Stimulated activated naive B cell treated with anti-CD40 and anti-IgM and Interleukin-4, amounts not matched to agents 10 μg/mL and 1 μg/mL and 100 μg/mL, for 72 hours (primary cell): ENCODE measurements around the gene DCST1.

Source experiments
- ATAC-seq, 2 donors: fragments of 150-1000 bp; cut with Tn5 transposase; replicated peaks; 2 replicates each; pipeline ENCODE4 v1.10.0; 2021; ENCODE audit warnings: moderate library complexity in 1 of 2
- DNase-seq: peaks from one replicate; pipeline ENCODE4 v3.0.0; 2021
- H3K27ac Mint-ChIP-seq: one replicate; pipeline ENCODE4 v1.8.0; 2022; ENCODE audit warnings: mild to moderate bottlenecking, mixed read lengths
- H3K27me3 Mint-ChIP-seq, 2 donors: one replicate each; pipeline ENCODE4 v1.8.0; 2022; ENCODE audit warnings: mixed read lengths in 2 of 2
- H3K36me3 Mint-ChIP-seq, 2 donors: one replicate each; pipeline ENCODE4 v1.8.0; 2022; ENCODE audit warnings: mixed read lengths in 2 of 2, mild to moderate bottlenecking in 1 of 2
- H3K4me1 Mint-ChIP-seq, 2 donors: one replicate each; pipeline ENCODE4 v1.8.0; 2022; ENCODE audit warnings: mixed read lengths in 2 of 2, mild to moderate bottlenecking in 1 of 2
- H3K4me3 Mint-ChIP-seq, 2 donors: one replicate each; pipeline ENCODE4 v1.8.0; 2022; ENCODE audit warnings: mild to moderate bottlenecking in 2 of 2, mixed read lengths in 2 of 2, moderate library complexity in 1 of 2
- H3K9me3 Mint-ChIP-seq, 2 donors: one replicate each; pipeline ENCODE4 v1.8.0; 2022; ENCODE audit warnings: mixed read lengths in 2 of 2, mild to moderate bottlenecking in 1 of 2

DCST1 gene

GRCh38 chr1:155026588-155026987 is 7.0 kb upstream of the DCST1 start:
- H3K27ac Mint-ChIP-seq: no peak overlapping the region
- H3K27me3 Mint-ChIP-seq: no peaks in the 10 kb centered on the region
- DNase-seq (no peak), ATAC-seq (no peak)
- no peak overlapping the region for H3K4me3 Mint-ChIP-seq
- no peaks in the 10 kb centered on the region for H3K9me3 Mint-ChIP-seq
- H3K36me3 Mint-ChIP-seq: peaks cover 0 to 1% of the 10 kb centered on the region in 2 donors
- peaks cover 0 to 2% of the 10 kb centered on the region in 2 donors for H3K4me1 Mint-ChIP-seq

DNA sequence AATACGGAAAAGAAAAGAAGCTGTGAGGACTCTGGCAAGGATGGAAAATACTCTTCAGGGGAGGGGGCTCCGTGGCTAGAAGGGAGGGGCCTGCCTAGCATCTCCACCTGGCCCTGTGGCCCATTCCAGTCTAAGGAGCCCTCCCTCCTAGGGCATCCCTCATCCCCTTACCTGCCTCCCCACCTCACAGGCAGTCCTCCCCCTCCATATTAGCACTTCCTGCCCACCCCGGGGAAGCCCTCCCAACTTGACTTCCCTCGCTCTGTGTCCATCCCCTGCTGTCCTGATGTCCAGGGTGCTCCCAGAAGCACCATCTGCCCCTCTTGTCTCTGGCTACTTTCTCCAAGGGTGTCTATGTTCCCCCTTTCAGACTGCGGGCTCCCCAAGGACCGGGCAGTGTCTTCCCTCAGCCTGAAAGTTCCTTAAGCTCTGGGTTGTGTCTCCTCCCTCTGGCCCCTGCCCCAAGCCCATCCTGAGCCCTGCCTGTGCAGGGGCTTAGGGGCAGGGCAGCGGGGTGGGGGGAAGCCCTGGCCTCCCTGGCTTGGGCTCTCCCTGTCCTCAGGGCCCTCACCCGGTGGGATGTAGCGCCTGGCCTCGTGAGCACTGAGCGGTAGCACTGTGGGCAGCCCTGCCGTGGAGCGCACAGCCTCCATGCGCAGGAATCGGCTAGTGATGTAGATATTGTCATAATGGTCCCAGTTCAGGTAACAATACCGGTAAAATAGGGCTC is 3.9 kb upstream of the DCST1 start:
- ATAC-seq: no peak
- no peak for DNase-seq
- Mint-ChIP-seq H3K27me3 (peaks cover 0 to under 1% of the 10 kb centered on the region in 2 donors), H3K36me3 (no peaks in the 10 kb centered on the region), H3K9me3 (no peaks in the 10 kb centered on the region), H3K27ac (no peak overlapping the region), H3K4me1 (no peaks in the 10 kb centered on the region), H3K4me3 (no peak overlapping the region)

GRCh38 chr1:155030243-155030795 is 3.3 kb upstream of the DCST1 start:
- ATAC-seq (no peak), DNase-seq (no peak)
- Mint-ChIP-seq H3K4me3 (no peak overlapping the region), H3K36me3 (no peaks in the 10 kb centered on the region), H3K27me3 (peaks cover 0 to 4% of the 10 kb centered on the region in 2 donors), H3K9me3 (no peaks in the 10 kb centered on the region), H3K4me1 (no peaks in the 10 kb centered on the region), H3K27ac (no peak overlapping the region)

GRCh38 chr1:155030899-155031298 is 2.7 kb upstream of the DCST1 start:
- no peaks in the 10 kb centered on the region for H3K9me3 Mint-ChIP-seq
- H3K27ac Mint-ChIP-seq: no peak overlapping the region
- H3K4me3 Mint-ChIP-seq: no peak overlapping the region
- peaks cover 0 to 4% of the 10 kb centered on the region in 2 donors for H3K27me3 Mint-ChIP-seq
- ATAC-seq: no peak
- DNase-seq: no peak
- no peaks in the 10 kb centered on the region for H3K36me3 Mint-ChIP-seq
- H3K4me1 Mint-ChIP-seq: no peaks in the 10 kb centered on the region

GRCh38 chr1:155032886-155033285 is 738 bp upstream of the DCST1 start:
- ATAC-seq: no peak
- peaks cover 2 to 13% of the 10 kb centered on the region in 2 donors for H3K27me3 Mint-ChIP-seq
- H3K27ac Mint-ChIP-seq: no peak overlapping the region

GRCh38 chr1:155034318-155035208 is 939 bp downstream of the DCST1 start:
- Mint-ChIP-seq H3K9me3 (no peaks in the 10 kb centered on the region), H3K4me3 (no peak overlapping the region), H3K36me3 (no peaks in the 10 kb centered on the region), H3K27me3 (peaks cover 14 to 30% of the 10 kb centered on the region in 2 donors), H3K27ac (no peak overlapping the region), H3K4me1 (no peaks in the 10 kb centered on the region)
- DNase-seq (no peak), ATAC-seq (no peak)

More at GRCh38 chr1:155032886-155033285, 738 bp upstream of the DCST1 start:
- Mint-ChIP-seq H3K4me1 (no peaks in the 10 kb centered on the region), H3K9me3 (no peaks in the 10 kb centered on the region), H3K4me3 (no peak overlapping the region), H3K36me3 (no peaks in the 10 kb centered on the region)
- DNase-seq: no peak

DNA sequence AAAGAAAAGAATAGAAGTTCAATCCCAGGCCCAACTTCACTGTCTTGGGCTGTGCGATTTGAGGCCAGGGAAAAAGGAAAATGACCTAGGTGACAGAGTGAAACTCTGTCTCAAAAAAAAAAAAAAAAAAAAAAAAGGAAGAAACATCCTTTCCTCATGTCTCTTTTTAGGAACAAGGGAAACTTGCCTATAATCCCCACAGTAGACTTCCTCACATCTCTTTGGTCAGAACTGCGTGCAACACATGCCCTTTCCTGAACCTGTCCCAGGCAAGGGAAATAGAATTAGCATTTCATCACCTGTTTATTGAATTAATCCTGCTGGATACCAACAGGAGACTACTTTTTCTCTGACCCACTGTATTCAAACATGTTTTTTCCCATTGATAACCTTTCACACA is 2.3 kb downstream of the DCST1 start:
- Mint-ChIP-seq H3K9me3 (no peaks in the 10 kb centered on the region), H3K36me3 (no peaks in the 10 kb centered on the region), H3K27me3 (peaks cover 14 to 35% of the 10 kb centered on the region in 2 donors), H3K4me3 (no peak overlapping the region), H3K4me1 (no peaks in the 10 kb centered on the region), H3K27ac (no peak overlapping the region)
- no peak for DNase-seq
- no peak for ATAC-seq

DNA sequence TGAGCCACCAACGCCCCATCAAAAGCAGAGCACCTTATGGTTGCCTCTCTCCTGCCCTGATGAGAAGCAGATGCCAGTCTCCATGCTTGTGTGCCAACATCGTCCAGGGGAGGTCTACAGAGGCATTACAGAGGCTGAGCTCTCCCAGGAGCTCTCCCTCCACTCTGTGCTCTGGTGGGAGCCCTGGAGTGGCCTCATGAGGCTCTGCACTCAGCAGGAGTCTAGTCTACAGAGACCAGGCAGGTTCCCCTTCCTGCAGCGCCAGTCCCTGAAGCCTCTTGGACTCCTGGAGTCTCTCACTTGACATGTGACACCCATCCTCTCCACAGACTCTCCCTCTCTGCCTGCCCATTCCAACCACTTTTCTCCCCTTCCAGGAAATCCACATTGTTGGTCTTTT is 3.4 kb downstream of the DCST1 start:
- Mint-ChIP-seq H3K4me3 (no peak overlapping the region), H3K4me1 (no peaks in the 10 kb centered on the region), H3K9me3 (no peaks in the 10 kb centered on the region), H3K27me3 (peaks cover 14 to 37% of the 10 kb centered on the region in 2 donors), H3K27ac (no peak overlapping the region), H3K36me3 (no peaks in the 10 kb centered on the region)
- ATAC-seq (no peak), DNase-seq (no peak)

DNA sequence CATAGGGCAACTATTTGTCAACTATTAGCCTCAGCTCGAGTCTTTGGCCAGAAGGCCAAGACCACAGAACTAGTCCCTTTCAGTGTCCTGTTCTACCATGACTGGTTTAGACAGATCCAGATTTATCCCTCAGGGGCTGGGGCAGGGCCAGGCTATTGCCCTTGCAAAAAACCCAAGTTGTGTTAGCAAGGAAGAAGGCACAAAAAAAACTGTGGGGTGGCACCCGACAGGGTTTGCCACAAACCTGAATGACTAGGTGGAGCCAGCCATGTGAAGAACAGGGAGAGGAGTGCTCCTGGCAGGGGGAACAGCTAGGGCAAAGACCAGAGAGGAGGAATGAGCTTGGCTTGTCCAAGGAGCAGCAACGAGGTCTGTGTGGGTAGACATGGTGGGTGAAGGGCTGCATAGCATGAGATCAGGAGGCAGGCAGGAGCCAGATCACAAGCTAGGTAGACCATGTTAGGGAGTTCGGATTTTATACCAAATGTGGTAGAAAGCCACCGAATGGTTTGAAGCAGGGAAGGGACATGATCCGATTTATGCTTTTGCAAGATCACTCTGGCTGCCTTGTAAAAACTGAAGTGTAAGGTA is 4.3 kb downstream of the DCST1 start:
- ATAC-seq: no peak
- no peak overlapping the region for H3K27ac Mint-ChIP-seq
- no peaks in the 10 kb centered on the region for H3K4me1 Mint-ChIP-seq
- DNase-seq: no peak
- peaks cover 14 to 37% of the 10 kb centered on the region in 2 donors for H3K27me3 Mint-ChIP-seq
- no peak overlapping the region for H3K4me3 Mint-ChIP-seq
- H3K9me3 Mint-ChIP-seq: no peaks in the 10 kb centered on the region
- H3K36me3 Mint-ChIP-seq: no peaks in the 10 kb centered on the region

- no peak for ATAC-seq
- H3K36me3 Mint-ChIP-seq: no peaks in the 10 kb centered on the region
- no peak overlapping the region for H3K27ac Mint-ChIP-seq
- DNase-seq: no peak
- H3K4me3 Mint-ChIP-seq: no peak overlapping the region
- no peaks in the 10 kb centered on the region for H3K4me1 Mint-ChIP-seq
- H3K27me3 Mint-ChIP-seq: peaks cover 14 to 37% of the 10 kb centered on the region in 2 donors
- no peaks in the 10 kb centered on the region for H3K9me3 Mint-ChIP-seq
Measured at GRCh38 chr1:155038602-155039307, 5.1 kb downstream of the DCST1 start.

GRCh38 chr1:155039308-155039669 is 5.7 kb downstream of the DCST1 start:
- ATAC-seq (no peak), DNase-seq (no peak)
- no peak overlapping the region for H3K27ac Mint-ChIP-seq
- H3K9me3 Mint-ChIP-seq: no peaks in the 10 kb centered on the region
- H3K4me1 Mint-ChIP-seq: peaks cover 0 to under 1% of the 10 kb centered on the region in 2 donors
- H3K36me3 Mint-ChIP-seq: no peaks in the 10 kb centered on the region
- no peak overlapping the region for H3K4me3 Mint-ChIP-seq
- H3K27me3 Mint-ChIP-seq: peaks cover 14 to 37% of the 10 kb centered on the region in 2 donors

GRCh38 chr1:155040358-155041093 is 6.9 kb downstream of the DCST1 start:
- H3K27me3 Mint-ChIP-seq: peaks cover 14 to 33% of the 10 kb centered on the region in 2 donors
- no peak for ATAC-seq
- H3K27ac Mint-ChIP-seq: no peak overlapping the region

GRCh38 chr1:155042789-155043188 is 9.2 kb downstream of the DCST1 start:
- ATAC-seq (no peak), DNase-seq (no peak)
- H3K4me3 Mint-ChIP-seq: no peak overlapping the region
- peaks cover 14 to 25% of the 10 kb centered on the region in 2 donors for H3K27me3 Mint-ChIP-seq
- H3K27ac Mint-ChIP-seq: no peak overlapping the region
- no peaks in the 10 kb centered on the region for H3K36me3 Mint-ChIP-seq
- no peaks in the 10 kb centered on the region for H3K9me3 Mint-ChIP-seq
- H3K4me1 Mint-ChIP-seq: peaks cover 9 to 11% of the 10 kb centered on the region in 2 donors

More at GRCh38 chr1:155040358-155041093, 6.9 kb downstream of the DCST1 start:
- Mint-ChIP-seq H3K36me3 (no peaks in the 10 kb centered on the region), H3K9me3 (no peaks in the 10 kb centered on the region), H3K4me3 (no peak overlapping the region), H3K4me1 (peaks cover 9 to 10% of the 10 kb centered on the region in 2 donors)
- DNase-seq: no peak
